Gastroesophageal sphincter (tissue), 4 donors: Measurements from ENCODE around the gene PCYT1A. TPM values are rescaled to one million over a fixed set of nuclear protein-coding genes. Genes with fewer than 3 reads are reported as not detected.

ENCODE experiments used
- ATAC-seq: fragments of 150-250 bp; one replicate; pipeline ENCODE4 v1.9.1; 2016; ENCODE audit warnings: mild to moderate bottlenecking, moderate library complexity
- H3K27ac ChIP-seq, 4 donors: fragments of 200-600 bp; sonication (generic) in 3 of 4; 1 replicate in 3 of 4; 2 replicates in 1 of 4; pipeline ENCODE4 v1.5.1; 2016 to 2019
- H3K27me3 ChIP-seq: fragments of 200-600 bp; sonication (generic); one replicate; pipeline ENCODE4 v1.5.1; 2019
- H3K36me3 ChIP-seq, 2 donors: fragments of 200-600 bp; sonication (generic); one replicate each; pipeline ENCODE4 v1.5.1; 2019; ENCODE audit warnings: control low read depth in 1 of 2
- H3K4me1 ChIP-seq, 3 donors: fragments of 200-600 bp; sonication (generic); 1 replicate in 2 of 3; 2 replicates in 1 of 3; pipeline ENCODE4 v1.5.1; 2016 to 2019; ENCODE audit warnings: control low read depth in 2 of 3
- H3K4me3 ChIP-seq, 2 donors: fragments of 200-600 bp; sonication (generic); one replicate each; pipeline ENCODE4 v1.5.1; 2019; ENCODE audit warnings: mild to moderate bottlenecking in 1 of 2, moderate library complexity in 1 of 2
- H3K9me3 ChIP-seq, 3 donors: fragments of 200-600 bp; sonication (generic); one replicate each; pipeline ENCODE4 v1.5.1; 2017 to 2019; ENCODE audit warnings: control low read depth in 2 of 3
- EP300 ChIP-seq: sonication (generic); formaldehyde crosslinking; IDR thresholded peaks from one replicate; pipeline ENCODE4 v1.6.1; 2017; ENCODE audit warnings: antibody characterized with exemption, mild to moderate bottlenecking
- POLR2A ChIP-seq, 2 donors: fragments of 450-650 bp; IDR thresholded peaks; one replicate each; pipeline ENCODE4 v1.6.1; 2017; ENCODE audit warnings: antibody characterized with exemption in 2 of 2, mild to moderate bottlenecking in 2 of 2, moderate library complexity in 1 of 2
- POLR2AphosphoS5 ChIP-seq: sonication (generic); formaldehyde crosslinking; IDR thresholded peaks from one replicate; pipeline ENCODE4 v1.6.1; 2017; ENCODE audit warnings: antibody characterized with exemption
- WGBS, 2 donors: methylation state at CpG; one replicate each; pipeline ENCODE4 v1.1.5; 2018; ENCODE audit warnings: low coverage in 1 of 2; 5-methylcytosine and 5-hydroxymethylcytosine counted together
- total RNA-seq, 4 donors: library from RNA; depleted of rRNA; stranded (reverse); fragments of >200 nt; gene quantifications; one replicate each; pipeline ENCODE4 v1.1.0, GENCODE V29; 2016
- TF ChIP-seq, protein P1 (sequence below), 4 experiments: fragments of 200-600 bp in 2 of 4; fragments of 450-650 bp in 2 of 4; sonication (generic) in 1 of 4; IDR thresholded peaks; one replicate each; pipeline ENCODE4 v1.5.1; 2017 to 2019; ENCODE audit warnings: antibody characterized with exemption in 4 of 4, mild to moderate bottlenecking in 2 of 4, moderate library complexity in 2 of 4

Gene PCYT1A
- total RNA-seq = 10 to 100 TPM; 60.3 to 92.6 (median 81.0) TPM

DNA sequence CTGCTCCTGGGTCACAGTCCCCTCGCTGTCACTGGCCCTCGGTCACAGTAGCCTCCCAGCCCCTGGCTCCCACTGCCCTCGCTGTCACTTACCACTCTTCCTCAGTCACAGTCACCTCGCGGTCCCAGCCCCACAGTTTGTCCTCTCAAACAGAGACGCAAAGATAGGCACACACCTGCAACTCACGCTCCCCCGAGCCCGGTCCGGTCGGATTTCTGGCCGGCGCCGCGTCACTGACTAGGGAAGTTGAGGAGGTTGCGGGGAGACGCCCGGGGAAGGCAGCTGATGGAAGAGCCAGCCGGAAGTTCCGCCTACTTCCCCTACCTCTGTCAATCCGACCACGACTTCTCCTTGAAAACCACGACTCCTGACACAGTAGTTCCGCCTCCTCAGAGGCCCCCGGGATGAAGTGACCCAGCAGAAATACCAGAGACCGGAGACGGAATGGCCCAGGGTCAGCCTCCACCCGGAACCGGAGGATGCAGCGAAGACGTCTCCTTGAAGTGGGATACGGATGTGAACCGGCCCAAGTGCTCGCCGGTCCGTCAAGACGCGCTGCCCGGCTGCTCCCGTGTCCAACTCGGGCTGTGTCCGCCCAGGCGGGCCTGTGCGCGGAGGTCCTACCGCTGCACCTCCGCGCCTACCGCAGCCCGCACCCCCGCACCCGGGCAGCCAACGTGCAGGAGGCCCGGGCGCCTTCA lies at the start of gene PCYT1A:
Gene PCYT1A (minus strand): TSS at position 287 of the 701 bp plus-strand sequence. CDS start 17,195 bp downstream, outside the sequence.
- Histone ChIP-seq H3K27me3 (no peaks in the 10 kb centered on the region), H3K4me3 (peak within 1 kb of the TSS; percentile 58 to 70), H3K36me3 (no peaks in the 10 kb centered on the region), H3K4me1 (peaks cover 0 to 50% (median 27%) of the 10 kb centered on the region in 3 donors), H3K27ac (peak within 1 kb of the TSS; percentile 71 to 92 (median 88)), H3K9me3 (no peaks in the 10 kb centered on the region)
- WGBS, 2 donors = 0% methylated on average over 1 to 3 of the region's 55 CpGs
- TF ChIP-seq POLR2A (IDR thresholded peaks at IDR 0.05) = peak; percentile 69 to 73
- TF ChIP-seq EP300 = no peak
- peak; percentile 78 for TF ChIP-seq POLR2AphosphoS5
- ATAC-seq = peak; percentile 98

DNA sequence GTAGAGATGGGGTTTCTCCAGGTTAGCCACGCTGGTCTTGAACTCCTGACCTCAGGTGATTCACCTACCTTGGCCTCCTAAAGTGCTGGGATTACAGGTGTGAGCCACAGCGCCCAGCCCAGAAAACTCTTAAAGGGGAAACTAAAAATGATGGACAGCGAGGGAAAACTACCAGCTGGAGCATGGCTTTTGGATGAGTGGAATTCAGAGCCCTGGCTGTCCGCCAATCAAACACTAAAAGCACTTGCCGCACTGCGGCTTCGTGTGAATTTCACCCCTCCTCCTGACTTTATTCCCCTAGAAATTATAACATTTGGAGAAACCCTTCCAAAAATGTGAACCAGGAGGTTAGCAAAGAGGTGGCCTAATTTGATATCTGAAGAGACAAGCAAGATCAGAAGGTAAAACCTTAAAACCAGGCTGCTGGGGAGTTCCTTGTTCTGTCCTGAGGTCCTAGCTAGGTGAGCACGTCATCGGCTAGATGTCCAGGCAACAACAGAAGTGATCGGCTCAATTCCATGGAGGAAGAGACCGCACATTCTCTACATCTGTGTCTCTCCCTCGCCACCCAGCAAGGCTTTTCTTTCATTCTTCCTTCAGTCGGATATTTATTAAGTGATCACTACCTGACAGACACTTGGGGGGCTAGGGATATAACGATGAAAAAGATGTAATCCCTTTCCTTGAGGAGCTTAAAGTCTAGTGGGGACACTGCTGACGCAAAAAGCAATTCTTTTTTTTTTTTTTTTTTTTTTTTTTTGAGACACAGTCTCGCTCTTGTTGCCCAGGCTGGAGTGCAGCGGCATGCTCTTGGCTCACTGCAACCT lies 49.0 kb upstream of the PCYT1A start:
- TF ChIP-seq POLR2AphosphoS5 (no peak), POLR2A (IDR thresholded peaks at IDR 0.05) (no peak), EP300 (no peak)
- TF ChIP-seq, protein P1, sequence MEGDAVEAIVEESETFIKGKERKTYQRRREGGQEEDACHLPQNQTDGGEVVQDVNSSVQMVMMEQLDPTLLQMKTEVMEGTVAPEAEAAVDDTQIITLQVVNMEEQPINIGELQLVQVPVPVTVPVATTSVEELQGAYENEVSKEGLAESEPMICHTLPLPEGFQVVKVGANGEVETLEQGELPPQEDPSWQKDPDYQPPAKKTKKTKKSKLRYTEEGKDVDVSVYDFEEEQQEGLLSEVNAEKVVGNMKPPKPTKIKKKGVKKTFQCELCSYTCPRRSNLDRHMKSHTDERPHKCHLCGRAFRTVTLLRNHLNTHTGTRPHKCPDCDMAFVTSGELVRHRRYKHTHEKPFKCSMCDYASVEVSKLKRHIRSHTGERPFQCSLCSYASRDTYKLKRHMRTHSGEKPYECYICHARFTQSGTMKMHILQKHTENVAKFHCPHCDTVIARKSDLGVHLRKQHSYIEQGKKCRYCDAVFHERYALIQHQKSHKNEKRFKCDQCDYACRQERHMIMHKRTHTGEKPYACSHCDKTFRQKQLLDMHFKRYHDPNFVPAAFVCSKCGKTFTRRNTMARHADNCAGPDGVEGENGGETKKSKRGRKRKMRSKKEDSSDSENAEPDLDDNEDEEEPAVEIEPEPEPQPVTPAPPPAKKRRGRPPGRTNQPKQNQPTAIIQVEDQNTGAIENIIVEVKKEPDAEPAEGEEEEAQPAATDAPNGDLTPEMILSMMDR (IDR thresholded peaks at IDR 0.05) = no peak
- WGBS, 2 donors = 89 to 100% methylated on average over 3 to 13 of the region's 17 CpGs
- Histone ChIP-seq H3K27ac (no peak overlapping the region), H3K9me3 (no peaks in the 10 kb centered on the region), H3K4me3 (no peak overlapping the region), H3K27me3 (peaks cover 44% of the 10 kb centered on the region), H3K4me1 (no peaks in the 10 kb centered on the region), H3K36me3 (no peaks in the 10 kb centered on the region)
- no peak for ATAC-seq

DNA sequence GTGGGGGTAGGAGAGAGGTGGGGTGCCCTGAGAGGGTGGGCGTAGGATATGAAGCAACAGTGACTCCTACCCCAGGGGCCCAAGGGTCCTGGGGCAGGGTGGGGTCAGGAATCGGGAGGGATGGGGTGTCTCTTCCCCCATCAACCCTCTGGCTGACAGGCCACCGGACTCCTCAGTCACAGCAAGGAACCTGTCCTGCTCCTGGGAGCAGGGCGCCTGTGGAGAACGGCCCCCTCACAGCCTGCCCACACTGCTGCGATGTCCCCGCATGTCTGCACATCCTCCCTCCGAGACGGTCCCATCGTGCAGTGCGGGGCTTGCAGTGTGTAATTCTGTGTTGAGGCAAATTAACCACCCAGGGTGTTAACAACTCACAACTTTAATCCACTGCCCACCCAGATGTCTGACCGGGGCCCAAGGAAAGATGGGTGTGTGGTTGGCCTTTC lies 48.0 kb upstream of the PCYT1A start:
- no peak for ATAC-seq
- TF ChIP-seq EP300 = no peak
- TF ChIP-seq POLR2A (IDR thresholded peaks at IDR 0.05) = no peak
- TF ChIP-seq, protein P1 (IDR thresholded peaks at IDR 0.05) = no peak
- TF ChIP-seq POLR2AphosphoS5 = no peak
- no peaks in the 10 kb centered on the region for H3K4me1 ChIP-seq
- no peak overlapping the region for H3K4me3 ChIP-seq
- H3K9me3 ChIP-seq = no peaks in the 10 kb centered on the region
- 63 to 100% methylated on average over 1 to 8 of the region's 12 CpGs for WGBS, 2 donors
- peaks cover 44% of the 10 kb centered on the region for H3K27me3 ChIP-seq
- no peaks in the 10 kb centered on the region for H3K36me3 ChIP-seq
- no peak overlapping the region for H3K27ac ChIP-seq

DNA sequence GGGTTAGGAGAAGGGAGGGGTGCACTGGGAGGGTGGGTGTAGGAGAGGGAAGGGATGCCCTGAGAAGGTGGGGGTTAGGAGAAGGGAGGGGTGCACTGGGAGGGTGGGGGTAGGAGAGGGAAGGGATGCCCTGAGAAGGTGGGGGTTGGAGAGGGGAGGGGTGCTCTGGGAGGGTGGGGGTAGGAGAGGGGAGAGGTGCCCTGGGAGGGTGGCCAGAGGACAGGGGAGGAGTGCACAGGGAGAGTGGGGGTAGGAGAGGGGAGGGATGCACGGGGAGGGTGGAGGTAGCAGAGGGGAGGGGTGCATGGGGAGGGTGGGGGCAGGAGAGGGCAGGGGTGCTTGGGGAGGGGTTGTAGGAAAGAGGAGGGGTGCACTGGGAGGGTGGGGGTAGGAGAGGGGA lies 47.5 kb upstream of the PCYT1A start:
- Histone ChIP-seq H3K9me3 (no peaks in the 10 kb centered on the region), H3K27me3 (peaks cover 44% of the 10 kb centered on the region), H3K4me1 (no peaks in the 10 kb centered on the region), H3K27ac (no peak overlapping the region), H3K36me3 (no peaks in the 10 kb centered on the region), H3K4me3 (no peak overlapping the region)
- ATAC-seq = no peak
- TF ChIP-seq EP300 = no peak
- no CpG with 5 or more reads among the region's 1 CpG for WGBS, 2 donors

DNA sequence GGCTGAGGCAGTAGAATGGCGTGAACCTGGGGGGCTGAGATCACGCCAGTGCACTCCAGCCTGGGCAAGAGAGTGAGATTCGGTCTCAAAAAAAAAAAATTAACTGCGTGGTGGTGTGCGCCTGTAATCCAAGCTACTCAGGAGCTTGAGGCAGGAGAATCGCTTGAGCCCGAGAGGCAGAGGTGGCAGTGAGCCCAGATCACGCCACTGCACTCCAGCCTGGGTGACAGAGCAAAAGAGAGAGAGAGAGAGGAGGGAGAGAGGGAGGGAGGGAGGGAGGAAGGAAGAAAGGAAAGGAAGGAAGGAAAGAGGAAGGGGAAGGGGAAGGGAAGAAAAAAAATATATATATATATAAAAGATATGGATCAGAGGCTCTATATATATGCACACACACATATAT lies 44.6 kb upstream of the PCYT1A start:
- WGBS, 2 donors = 59 to 89% methylated on average over 3 to 5 of the region's 8 CpGs
- Histone ChIP-seq H3K36me3 (no peaks in the 10 kb centered on the region), H3K4me1 (peaks cover 0 to 4% (median 0%) of the 10 kb centered on the region in 3 donors), H3K27ac (no peak overlapping the region), H3K9me3 (no peaks in the 10 kb centered on the region), H3K27me3 (peaks cover 30% of the 10 kb centered on the region), H3K4me3 (no peak overlapping the region)
- TF ChIP-seq POLR2A (IDR thresholded peaks at IDR 0.05) = no peak
- TF ChIP-seq EP300 = no peak
- no peak for TF ChIP-seq POLR2AphosphoS5
- TF ChIP-seq, protein P1 (IDR thresholded peaks at IDR 0.05) = no peak
- no peak for ATAC-seq
